MM.1S (cell line): ENCODE results near the gene SEMA3A.

Source experiments
- CTCF ChIP-seq: fragments of 300-600 bp; sonication (generic); IDR thresholded peaks from 2 replicates; pipeline ENCODE4 v1.5.1; 2016; ENCODE audit warnings: antibody characterized with exemption, low read length, mixed read lengths
- EZH2phosphoT487 ChIP-seq: fragments of 300-600 bp; sonication (generic); IDR thresholded peaks from 2 replicates; pipeline ENCODE4 v1.6.1; 2018; ENCODE audit warnings: antibody characterized with exemption, low read length

DNA sequence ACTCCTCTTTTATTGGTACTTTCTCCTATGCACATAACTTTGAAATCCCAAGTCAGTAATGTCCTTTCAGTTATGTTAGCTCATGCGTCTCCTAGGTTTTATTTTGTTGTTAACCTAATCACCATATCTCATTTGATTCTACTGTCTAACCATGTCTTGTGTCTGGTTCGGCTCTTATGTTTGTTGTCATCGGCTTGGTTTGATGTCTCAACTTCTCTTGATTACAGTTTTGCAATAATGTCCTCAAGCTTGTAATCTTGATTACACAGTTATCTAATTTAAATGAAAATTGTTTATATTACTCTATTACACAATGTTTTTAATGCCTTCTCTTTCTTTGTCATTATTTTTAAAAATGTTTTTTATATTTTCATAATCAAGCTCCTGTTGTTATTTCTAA, 35.9 kb upstream of the SEMA3A start:
- TF ChIP-seq CTCF (no peak), EZH2phosphoT487 (no peak)
